K562 (cell line): Measurements from ENCODE around the gene SNRNP200. TPM values are rescaled to one million over a fixed set of nuclear protein-coding genes. Genes with fewer than 3 reads are reported as not detected.

ENCODE experiments used
- ADNP ChIP-seq: fragments of 200-800 bp; sonication (Bioruptor generic); IDR thresholded peaks from 2 replicates; pipeline ENCODE4 v1.6.1; 2016; ENCODE audit warnings: missing genetic modification characterization, missing compliant biosample characterization
- BMI1 ChIP-seq: fragments of 150-350 bp; IDR thresholded peaks from 2 replicates; pipeline ENCODE4 v1.6.1; 2014; ENCODE audit warnings: low read length
- CBFA2T3 ChIP-seq: fragments of 450-650 bp; IDR thresholded peaks from 2 replicates; pipeline ENCODE4 v1.6.1; 2017
- DMBX1 ChIP-seq: fragments of 250-450 bp; sonication (Bioruptor Pico); IDR thresholded peaks from 2 replicates; pipeline ENCODE4 v1.8.0; 2022; ENCODE audit warnings: inconsistent platforms, mild to moderate bottlenecking, moderate library complexity, borderline replicate concordance
- FOSL1 ChIP-seq: fragments of 200-800 bp; sonication (Bioruptor generic); conservative IDR thresholded peaks from 2 replicates; pipeline ENCODE4 v1.6.1; 2016; ENCODE audit warnings: missing genetic modification characterization, missing compliant biosample characterization
- GATAD2A ChIP-seq: fragments of 450-650 bp; IDR thresholded peaks from 2 replicates; pipeline ENCODE4 v1.6.1; 2017
- KAT8 ChIP-seq: fragments of 450-650 bp; IDR thresholded peaks from 2 replicates; pipeline ENCODE4 v1.6.1; 2016; ENCODE audit warnings: low read depth, mild to moderate bottlenecking
- LARP7 ChIP-seq: fragments of 450-650 bp; IDR thresholded peaks from 2 replicates; pipeline ENCODE4 v1.6.1; 2016
- MYNN ChIP-seq, 2 experiments: sonication (generic); formaldehyde crosslinking in 1 of 2; IDR thresholded peaks; 2 replicates each; pipeline versions ENCODE4 v1.5.0 to v1.6.1; 2016 to 2020; ENCODE audit warnings: antibody characterized with exemption in 1 of 2, missing genetic modification reagents in 1 of 2
- NFE2L1 ChIP-seq: fragments of 450-650 bp; IDR thresholded peaks from 2 replicates; pipeline ENCODE4 v1.6.1; 2016; ENCODE audit warnings: missing genetic modification characterization, low read depth, mild to moderate bottlenecking, missing compliant biosample characterization, moderate library complexity, borderline replicate concordance
- NRF1 ChIP-seq, 2 experiments: fragments of 450-650 bp; IDR thresholded peaks in 1 of 2; conservative IDR thresholded peaks in 1 of 2; 2 replicates each; pipeline ENCODE4 v1.6.1; 2014; ENCODE audit warnings: mild to moderate bottlenecking in 2 of 2
- TAF9B ChIP-seq: fragments of 450-650 bp; IDR thresholded peaks from 2 replicates; pipeline ENCODE4 v1.6.1; 2018; ENCODE audit warnings: mild to moderate bottlenecking; ENCODE audit not compliant: partially characterized antibody
- ZNF384 ChIP-seq: IDR thresholded peaks from 2 replicates; pipeline ENCODE4 v1.6.1; 2012; ENCODE audit warnings: low read depth, low read length, improper control_type of control experiment
- ZNF77 ChIP-seq: fragments of 250-450 bp; sonication (Bioruptor Pico); IDR thresholded peaks from 2 replicates; pipeline ENCODE4 v1.5.0; 2020
- polyA plus RNA-seq, 8 experiments: library from polyadenylated mRNA; depleted of rRNA in 4 of 8; stranded (reverse) in 5 of 8; unstranded in 3 of 8; fragments of >200 nt; fragmentation: Nextera tagmentation in 2 of 8; fragmentation: Illumina TruSeq in 1 of 8; extraction: Ambion mirVana in 2 of 8; extraction: Trizol in 1 of 8; gene quantifications; 2 replicates each; pipeline versions ENCODE4 v1.2.1 to v1.2.3, GENCODE V29; 2011 to 2014; ENCODE audit warnings: inconsistent platforms in 1 of 8, missing spikeins in 1 of 8
- total RNA-seq, 7 experiments: library from RNA; depleted of rRNA in 6 of 7; stranded (reverse); fragments of >200 nt in 6 of 7; fragmentation: Illumina TruSeq in 2 of 7; extraction: Trizol in 2 of 7; gene quantifications; 2 replicates each; pipeline versions ENCODE4 v1.2.1 to v1.2.3, GENCODE V29; 2011 to 2021; ENCODE audit warnings: low replicate concordance in 1 of 7
- TF ChIP-seq, protein P1 (sequence below): fragments of 250-450 bp; sonication (Bioruptor Pico); IDR thresholded peaks from 2 replicates; pipeline ENCODE4 v1.5.0; 2021; ENCODE audit warnings: mild to moderate bottlenecking, borderline replicate concordance
- TF ChIP-seq, protein P2 (sequence below): sonication (generic); formaldehyde crosslinking; IDR thresholded peaks from 2 replicates; pipeline ENCODE4 v1.9.0; 2022; ENCODE audit warnings: mild to moderate bottlenecking, missing genetic modification reagents
- TF ChIP-seq, protein P3 (sequence below): fragments of 450-650 bp; IDR thresholded peaks from 2 replicates; pipeline ENCODE4 v1.6.1; 2016; ENCODE audit warnings: low read depth

SNRNP200 gene
- total and polyA plus RNA-seq, 9 of the 15 experiments (the other 6 are each of a cell fraction or from before 2014, with no cell fraction given): 76.1 to 231 (median 155) TPM

DNA sequence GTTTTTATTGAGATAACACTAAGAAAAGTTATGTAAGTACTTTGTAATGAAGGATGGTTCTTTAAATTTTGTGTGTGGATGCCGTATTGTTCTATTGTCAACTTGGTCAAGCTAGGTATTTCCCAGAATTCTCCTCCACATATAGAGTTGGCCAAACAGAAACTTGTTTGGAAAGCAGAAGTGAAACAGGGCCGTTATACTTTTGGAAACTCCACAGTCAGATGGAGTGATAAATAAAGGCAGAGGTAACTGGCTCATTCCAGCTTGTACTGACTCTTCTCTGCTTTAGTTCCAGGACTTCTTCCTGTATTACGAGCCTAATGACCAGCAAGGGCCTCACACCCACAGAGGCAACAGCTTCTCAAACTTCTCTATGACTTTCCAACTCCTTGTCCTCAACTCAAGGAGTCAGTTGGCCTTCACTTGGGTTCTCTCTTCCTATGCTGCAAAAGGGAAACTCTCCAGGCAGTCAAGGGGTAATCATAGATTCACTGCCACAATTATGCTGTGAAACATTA is 80.3 kb downstream of the SNRNP200 start (continued):
- TF ChIP-seq ZNF384 (no peak), KAT8 (no peak), TAF9B (no peak), NRF1 (conservative IDR thresholded peaks at IDR 0.05 in 1 of 2, IDR thresholded peaks at IDR 0.05 in 1 of 2) (no peak; a peak in 1 of 4 replicates), BMI1 (no peak), GATAD2A (peak; percentile 89), FOSL1 (tag) (0 out of 2 replicates have a peak, but pooled peaks have one; percentile 14), MYNN (IDR thresholded peaks at IDR 0.05) (no peak), MYNN (CRISPR knock-in tag; IDR thresholded peaks at IDR 0.05) (no peak), CBFA2T3 (no peak), DMBX1 (CRISPR knock-in tag) (peak; percentile 92), NFE2L1 (tag) (no peak), ADNP (no peak), LARP7 (no peak), ZNF77 (CRISPR knock-in tag) (no peak)
- TF ChIP-seq, protein P1, sequence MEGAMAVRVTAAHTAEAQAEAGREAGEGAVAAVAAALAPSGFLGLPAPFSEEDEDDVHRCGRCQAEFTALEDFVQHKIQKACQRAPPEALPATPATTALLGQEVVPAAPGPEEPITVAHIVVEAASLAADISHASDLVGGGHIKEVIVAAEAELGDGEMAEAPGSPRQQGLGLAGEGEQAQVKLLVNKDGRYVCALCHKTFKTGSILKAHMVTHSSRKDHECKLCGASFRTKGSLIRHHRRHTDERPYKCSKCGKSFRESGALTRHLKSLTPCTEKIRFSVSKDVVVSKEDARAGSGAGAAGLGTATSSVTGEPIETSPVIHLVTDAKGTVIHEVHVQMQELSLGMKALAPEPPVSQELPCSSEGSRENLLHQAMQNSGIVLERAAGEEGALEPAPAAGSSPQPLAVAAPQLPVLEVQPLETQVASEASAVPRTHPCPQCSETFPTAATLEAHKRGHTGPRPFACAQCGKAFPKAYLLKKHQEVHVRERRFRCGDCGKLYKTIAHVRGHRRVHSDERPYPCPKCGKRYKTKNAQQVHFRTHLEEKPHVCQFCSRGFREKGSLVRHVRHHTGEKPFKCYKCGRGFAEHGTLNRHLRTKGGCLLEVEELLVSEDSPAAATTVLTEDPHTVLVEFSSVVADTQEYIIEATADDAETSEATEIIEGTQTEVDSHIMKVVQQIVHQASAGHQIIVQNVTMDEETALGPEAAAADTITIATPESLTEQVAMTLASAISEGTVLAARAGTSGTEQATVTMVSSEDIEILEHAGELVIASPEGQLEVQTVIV (CRISPR knock-in tag): no peak
- TF ChIP-seq, protein P2, sequence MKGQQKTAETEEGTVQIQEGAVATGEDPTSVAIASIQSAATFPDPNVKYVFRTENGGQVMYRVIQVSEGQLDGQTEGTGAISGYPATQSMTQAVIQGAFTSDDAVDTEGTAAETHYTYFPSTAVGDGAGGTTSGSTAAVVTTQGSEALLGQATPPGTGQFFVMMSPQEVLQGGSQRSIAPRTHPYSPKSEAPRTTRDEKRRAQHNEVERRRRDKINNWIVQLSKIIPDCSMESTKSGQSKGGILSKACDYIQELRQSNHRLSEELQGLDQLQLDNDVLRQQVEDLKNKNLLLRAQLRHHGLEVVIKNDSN (CRISPR knock-in tag): no peak
- TF ChIP-seq, protein P3, sequence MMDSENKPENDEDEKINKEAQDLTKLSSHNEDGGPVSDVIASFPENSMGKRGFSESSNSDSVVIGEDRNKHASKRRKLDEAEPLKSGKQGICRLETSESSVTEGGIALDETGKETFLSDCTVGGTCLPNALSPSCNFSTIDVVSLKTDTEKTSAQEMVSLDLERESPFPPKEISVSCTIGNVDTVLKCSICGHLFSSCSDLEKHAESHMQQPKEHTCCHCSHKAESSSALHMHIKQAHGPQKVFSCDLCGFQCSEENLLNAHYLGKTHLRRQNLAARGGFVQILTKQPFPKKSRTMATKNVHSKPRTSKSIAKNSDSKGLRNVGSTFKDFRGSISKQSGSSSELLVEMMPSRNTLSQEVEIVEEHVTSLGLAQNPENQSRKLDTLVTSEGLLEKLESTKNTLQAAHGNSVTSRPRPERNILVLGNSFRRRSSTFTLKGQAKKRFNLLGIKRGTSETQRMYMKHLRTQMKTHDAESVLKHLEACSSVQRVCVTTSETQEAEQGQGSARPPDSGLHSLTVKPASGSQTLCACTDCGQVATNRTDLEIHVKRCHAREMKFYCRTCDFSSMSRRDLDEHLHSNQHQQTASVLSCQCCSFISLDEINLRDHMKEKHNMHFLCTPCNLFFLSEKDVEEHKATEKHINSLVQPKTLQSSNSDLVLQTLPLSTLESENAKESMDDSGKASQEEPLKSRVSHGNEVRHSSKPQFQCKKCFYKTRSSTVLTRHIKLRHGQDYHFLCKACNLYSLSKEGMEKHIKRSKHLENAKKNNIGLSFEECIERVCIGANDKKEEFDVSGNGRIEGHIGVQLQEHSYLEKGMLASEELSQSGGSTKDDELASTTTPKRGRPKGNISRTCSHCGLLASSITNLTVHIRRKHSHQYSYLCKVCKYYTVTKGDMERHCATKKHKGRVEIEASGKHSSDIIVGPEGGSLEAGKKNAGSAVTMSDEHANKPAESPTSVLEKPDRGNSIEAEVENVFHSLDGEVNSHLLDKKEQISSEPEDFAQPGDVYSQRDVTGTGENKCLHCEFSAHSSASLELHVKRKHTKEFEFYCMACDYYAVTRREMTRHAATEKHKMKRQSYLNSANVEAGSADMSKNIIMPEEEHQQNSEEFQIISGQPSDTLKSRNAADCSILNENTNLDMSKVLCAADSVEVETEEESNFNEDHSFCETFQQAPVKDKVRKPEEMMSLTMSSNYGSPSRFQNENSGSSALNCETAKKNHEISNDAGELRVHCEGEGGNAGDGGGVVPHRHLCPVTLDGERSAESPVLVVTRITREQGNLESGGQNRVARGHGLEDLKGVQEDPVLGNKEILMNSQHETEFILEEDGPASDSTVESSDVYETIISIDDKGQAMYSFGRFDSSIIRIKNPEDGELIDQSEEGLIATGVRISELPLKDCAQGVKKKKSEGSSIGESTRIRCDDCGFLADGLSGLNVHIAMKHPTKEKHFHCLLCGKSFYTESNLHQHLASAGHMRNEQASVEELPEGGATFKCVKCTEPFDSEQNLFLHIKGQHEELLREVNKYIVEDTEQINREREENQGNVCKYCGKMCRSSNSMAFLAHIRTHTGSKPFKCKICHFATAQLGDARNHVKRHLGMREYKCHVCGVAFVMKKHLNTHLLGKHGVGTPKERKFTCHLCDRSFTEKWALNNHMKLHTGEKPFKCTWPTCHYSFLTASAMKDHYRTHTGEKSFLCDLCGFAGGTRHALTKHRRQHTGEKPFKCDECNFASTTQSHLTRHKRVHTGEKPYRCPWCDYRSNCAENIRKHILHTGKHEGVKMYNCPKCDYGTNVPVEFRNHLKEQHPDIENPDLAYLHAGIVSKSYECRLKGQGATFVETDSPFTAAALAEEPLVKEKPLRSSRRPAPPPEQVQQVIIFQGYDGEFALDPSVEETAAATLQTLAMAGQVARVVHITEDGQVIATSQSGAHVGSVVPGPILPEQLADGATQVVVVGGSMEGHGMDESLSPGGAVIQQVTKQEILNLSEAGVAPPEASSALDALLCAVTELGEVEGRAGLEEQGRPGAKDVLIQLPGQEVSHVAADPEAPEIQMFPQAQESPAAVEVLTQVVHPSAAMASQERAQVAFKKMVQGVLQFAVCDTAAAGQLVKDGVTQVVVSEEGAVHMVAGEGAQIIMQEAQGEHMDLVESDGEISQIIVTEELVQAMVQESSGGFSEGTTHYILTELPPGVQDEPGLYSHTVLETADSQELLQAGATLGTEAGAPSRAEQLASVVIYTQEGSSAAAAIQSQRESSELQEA: no peak
